Epithelial cell of esophagus (primary cell): Measurements from ENCODE around the gene IGFL3.

Source experiments
- DNase-seq: peaks from one replicate; pipeline ENCODE4 v3.0.0; 2010; ENCODE audit warnings: low read depth
- H3K4me3 ChIP-seq: 2 replicates; pipeline ENCODE4 v1.5.1; 2011; ENCODE audit warnings: mild to moderate bottlenecking, low read length, control low read depth
- CTCF ChIP-seq: IDR thresholded peaks from 2 replicates; pipeline ENCODE4 v1.5.1; 2011; ENCODE audit warnings: low read depth, mild to moderate bottlenecking, low read length, control low read depth, inconsistent platforms; ENCODE audit not compliant: insufficient read depth; ENCODE audit errors: missing control alignments

Gene IGFL3

GRCh38 chr19:46134527-46134926, 10.0 kb upstream of the IGFL3 start:
- TF ChIP-seq CTCF = no peak
- no peak overlapping the region for H3K4me3 ChIP-seq
- DNase-seq = peak; percentile 73

GRCh38 chr19:46133777-46134241, 9.3 kb upstream of the IGFL3 start:
- no peak overlapping the region for H3K4me3 ChIP-seq
- no peak for TF ChIP-seq CTCF
- no peak for DNase-seq

GRCh38 chr19:46133101-46133627, 8.7 kb upstream of the IGFL3 start:
- peak; percentile 96 for DNase-seq
- peak overlapping the region; percentile 30 for H3K4me3 ChIP-seq
- no peak for TF ChIP-seq CTCF

- peak overlapping the region; percentile 30 for H3K4me3 ChIP-seq
- TF ChIP-seq CTCF = no peak
- DNase-seq = no peak
These were observed 8.1 kb upstream of the IGFL3 start for GRCh38 chr19:46132508-46133100.

GRCh38 chr19:46131485-46132143, 7.1 kb upstream of the IGFL3 start:
- no peak overlapping the region for H3K4me3 ChIP-seq
- TF ChIP-seq CTCF = no peak
- DNase-seq = no peak

GRCh38 chr19:46126086-46126580, 1.6 kb upstream of the IGFL3 start:
- DNase-seq = no peak
- no peak overlapping the region for H3K4me3 ChIP-seq
- TF ChIP-seq CTCF = no peak
